Smooth muscle cell (in vitro differentiated cells): ENCODE data around the gene ACBD6. TPM values are rescaled to one million over a fixed set of nuclear protein-coding genes. Genes with fewer than 3 reads are reported as not detected.

Experiments used
- DNase-seq: peaks from one replicate; lab custom pipeline; 2025; ENCODE audit not compliant: unreplicated experiment; lab: John Stamatoyannopoulos, UW
- H2AFZ ChIP-seq: fragments of 200-600 bp; sonication (generic); 2 replicates; pipeline ENCODE4 v1.6.0; 2016; ENCODE audit warnings: antibody characterized with exemption, low read depth, mild to moderate bottlenecking
- H3F3A ChIP-seq: fragments of 200-600 bp; sonication (generic); 2 replicates; pipeline ENCODE4 v1.6.0; 2017; ENCODE audit warnings: antibody characterized with exemption, low read depth
- H3K27ac ChIP-seq: fragments of 200-600 bp; sonication (generic); 2 replicates; pipeline ENCODE4 v1.5.1; 2016; ENCODE audit warnings: low read depth, mild to moderate bottlenecking
- H3K27me3 ChIP-seq: fragments of 200-600 bp; sonication (generic); 2 replicates; pipeline ENCODE4 v1.6.1; 2016; ENCODE audit warnings: low read depth, mild to moderate bottlenecking
- H3K36me3 ChIP-seq: fragments of 200-600 bp; sonication (generic); 2 replicates; pipeline ENCODE4 v1.5.1; 2016; ENCODE audit warnings: low read depth
- H3K4me1 ChIP-seq: fragments of 200-600 bp; sonication (generic); 2 replicates; pipeline ENCODE4 v1.5.1; 2016; ENCODE audit warnings: low read depth
- H3K4me2 ChIP-seq: fragments of 200-600 bp; sonication (generic); 2 replicates; pipeline ENCODE4 v1.6.0; 2016; ENCODE audit warnings: mild to moderate bottlenecking
- H3K4me3 ChIP-seq: fragments of 200-600 bp; sonication (generic); 2 replicates; pipeline ENCODE4 v1.5.1; 2016; ENCODE audit warnings: mild to moderate bottlenecking
- H3K79me2 ChIP-seq: fragments of 200-600 bp; sonication (generic); 2 replicates; pipeline ENCODE4 v1.6.0; 2016; ENCODE audit warnings: low read depth, mild to moderate bottlenecking
- H3K9ac ChIP-seq: fragments of 200-600 bp; sonication (generic); 2 replicates; pipeline ENCODE4 v1.6.0; 2016; ENCODE audit warnings: low read depth
- H3K9me3 ChIP-seq: fragments of 200-600 bp; sonication (generic); replicated peaks from 2 replicates; pipeline ENCODE4 v1.5.1; 2016; ENCODE audit warnings: low read depth
- H4K20me1 ChIP-seq: fragments of 200-600 bp; sonication (generic); 2 replicates; pipeline ENCODE4 v1.6.0; 2016; ENCODE audit warnings: low read depth
- WGBS: methylation state at CpG from one replicate; pipeline ENCODE4 v1.1.7; 2016; ENCODE audit warnings: low lambda C conversion rate; 5-methylcytosine and 5-hydroxymethylcytosine counted together
- polyA plus RNA-seq: library from polyadenylated mRNA; unstranded; fragments of >200 nt; fragmentation: Nextera tagmentation; extraction: Ambion mirVana; gene quantifications from 2 replicates; pipeline ENCODE4 v1.2.1, GENCODE V29; 2016
- total RNA-seq: library from RNA; depleted of rRNA; stranded (reverse); fragments of >200 nt; gene quantifications from 2 replicates; pipeline ENCODE4 v1.2.3, GENCODE V29; 2014
- TF ChIP-seq, protein P1 (sequence below): fragments of 200-600 bp; sonication (generic); IDR thresholded peaks from 2 replicates; pipeline ENCODE4 v1.5.1; 2017; ENCODE audit warnings: borderline replicate concordance, mild to moderate bottlenecking, antibody characterized with exemption; ENCODE audit not compliant: insufficient read depth, poor library complexity, severe bottlenecking

Gene ACBD6
- total and polyA plus RNA-seq, 2 experiments from 2014 or later = 44.1 to 48.7 TPM

DNA sequence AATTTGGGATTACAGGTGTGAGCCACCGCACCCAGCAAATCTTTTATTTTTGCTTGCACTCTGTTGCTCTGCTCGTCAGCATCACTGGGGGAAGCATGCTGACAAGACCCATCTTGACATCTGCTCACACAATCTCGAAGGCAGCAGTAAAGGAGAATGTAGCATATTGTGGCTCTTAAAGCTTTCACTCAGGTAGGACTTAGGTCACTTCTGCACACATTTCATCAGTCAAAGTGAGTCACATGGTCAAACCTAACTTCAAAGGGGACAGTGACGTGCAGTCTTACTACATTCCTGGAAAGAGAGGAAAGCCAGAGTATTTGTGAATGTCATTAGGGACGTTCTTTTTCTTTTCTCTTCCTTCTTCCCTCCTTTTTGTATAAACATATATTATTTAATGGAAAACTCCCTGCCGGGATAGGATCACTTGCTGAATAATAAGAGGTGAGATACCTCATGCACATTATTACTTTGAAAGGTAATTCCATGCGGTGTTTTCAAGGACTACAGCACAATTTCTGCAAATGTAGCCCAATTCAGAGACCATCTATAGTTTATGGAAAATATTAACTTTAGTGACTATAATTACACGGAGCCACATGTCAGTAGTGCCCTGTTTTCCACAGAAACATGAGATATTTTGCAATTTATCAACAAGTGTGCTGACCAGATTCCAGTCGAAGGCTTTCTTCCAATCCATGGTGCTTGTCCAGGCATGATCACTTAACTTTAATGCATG, 19.3 kb upstream of the ACBD6 start:
- Histone ChIP-seq H3K9me3 (no peaks in the 10 kb centered on the region), H3F3A (no peaks in the 10 kb centered on the region), H2AFZ (no peak overlapping the region), H3K9ac (peak overlapping the region; percentile 31), H3K4me1 (peaks cover 1% of the 10 kb centered on the region), H3K4me2 (peak overlapping the region; percentile 49), H3K4me3 (no peak overlapping the region), H3K79me2 (no peaks in the 10 kb centered on the region), H3K27me3 (no peaks in the 10 kb centered on the region), H3K27ac (peak overlapping the region; percentile 84), H4K20me1 (no peaks in the 10 kb centered on the region), H3K36me3 (no peaks in the 10 kb centered on the region)
- TF ChIP-seq, protein P1, sequence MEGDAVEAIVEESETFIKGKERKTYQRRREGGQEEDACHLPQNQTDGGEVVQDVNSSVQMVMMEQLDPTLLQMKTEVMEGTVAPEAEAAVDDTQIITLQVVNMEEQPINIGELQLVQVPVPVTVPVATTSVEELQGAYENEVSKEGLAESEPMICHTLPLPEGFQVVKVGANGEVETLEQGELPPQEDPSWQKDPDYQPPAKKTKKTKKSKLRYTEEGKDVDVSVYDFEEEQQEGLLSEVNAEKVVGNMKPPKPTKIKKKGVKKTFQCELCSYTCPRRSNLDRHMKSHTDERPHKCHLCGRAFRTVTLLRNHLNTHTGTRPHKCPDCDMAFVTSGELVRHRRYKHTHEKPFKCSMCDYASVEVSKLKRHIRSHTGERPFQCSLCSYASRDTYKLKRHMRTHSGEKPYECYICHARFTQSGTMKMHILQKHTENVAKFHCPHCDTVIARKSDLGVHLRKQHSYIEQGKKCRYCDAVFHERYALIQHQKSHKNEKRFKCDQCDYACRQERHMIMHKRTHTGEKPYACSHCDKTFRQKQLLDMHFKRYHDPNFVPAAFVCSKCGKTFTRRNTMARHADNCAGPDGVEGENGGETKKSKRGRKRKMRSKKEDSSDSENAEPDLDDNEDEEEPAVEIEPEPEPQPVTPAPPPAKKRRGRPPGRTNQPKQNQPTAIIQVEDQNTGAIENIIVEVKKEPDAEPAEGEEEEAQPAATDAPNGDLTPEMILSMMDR = no peak
- no peak for DNase-seq
- WGBS = 49% methylated on average over 9 of the region's 9 CpGs

DNA sequence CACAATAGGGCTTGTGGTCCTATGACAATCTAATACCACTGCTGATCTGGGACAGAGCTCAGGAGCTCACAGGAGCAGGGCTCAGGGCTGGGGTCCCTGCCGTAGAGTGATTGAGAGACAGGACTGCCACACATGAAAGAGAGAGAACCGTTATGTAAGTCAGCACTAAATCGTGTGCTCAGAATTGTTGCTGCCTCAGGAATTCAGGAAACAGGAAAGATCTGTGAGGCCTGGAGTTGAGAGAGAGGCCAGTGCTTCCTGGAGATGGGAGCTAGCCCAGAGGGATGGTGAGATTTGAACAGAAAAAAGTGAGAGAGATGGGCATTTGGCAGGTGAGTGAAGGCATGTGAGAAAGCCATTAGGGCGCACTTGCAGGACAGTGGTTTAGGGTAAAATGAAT, 17.5 kb upstream of the ACBD6 start:
- H3K36me3 ChIP-seq = no peaks in the 10 kb centered on the region
- H3F3A ChIP-seq = no peaks in the 10 kb centered on the region
- H4K20me1 ChIP-seq = no peaks in the 10 kb centered on the region
- H3K9ac ChIP-seq = no peak overlapping the region
- no peak overlapping the region for H3K4me2 ChIP-seq
- H3K4me1 ChIP-seq = peaks cover 8% of the 10 kb centered on the region
- no peaks in the 10 kb centered on the region for H3K79me2 ChIP-seq
- no peaks in the 10 kb centered on the region for H3K9me3 ChIP-seq
- H3K27me3 ChIP-seq = no peaks in the 10 kb centered on the region
- H3K27ac ChIP-seq = no peak overlapping the region
- 48% methylated on average over 4 of the region's 4 CpGs for WGBS
- no peak for DNase-seq
- H2AFZ ChIP-seq = no peak overlapping the region
- TF ChIP-seq, protein P1 = no peak
- no peak overlapping the region for H3K4me3 ChIP-seq

DNA sequence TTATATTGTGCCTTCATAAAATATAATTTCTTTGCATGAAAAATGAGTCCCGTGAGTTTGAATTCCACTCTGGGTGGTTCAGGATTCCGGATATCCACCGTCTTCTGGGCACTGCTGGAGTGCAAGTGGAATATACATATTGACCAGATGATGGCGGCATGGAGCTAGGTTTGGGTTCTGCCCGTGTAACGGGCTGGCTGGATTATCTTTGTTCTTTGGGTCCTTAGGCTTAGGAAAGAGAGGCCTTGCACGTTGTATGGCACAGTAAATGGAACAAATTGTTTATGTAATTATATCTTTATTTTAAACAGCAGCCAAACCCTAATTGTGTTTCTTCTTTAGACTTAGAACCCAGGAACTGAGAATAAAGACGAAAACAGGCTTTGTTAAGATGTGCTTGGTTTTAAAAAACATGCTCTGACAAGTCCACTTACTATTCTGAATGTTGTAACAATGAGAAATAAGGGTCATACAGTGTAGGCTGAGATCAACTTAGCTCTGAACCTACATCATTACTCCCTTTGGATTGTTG, 13.5 kb upstream of the ACBD6 start:
- TF ChIP-seq, protein P1 = peak; percentile 77
- peak overlapping the region; percentile 38 for H3K4me2 ChIP-seq

More for the DNA sequence above, 13.5 kb upstream of the ACBD6 start:
- H4K20me1 ChIP-seq = no peaks in the 10 kb centered on the region
- no peaks in the 10 kb centered on the region for H3K36me3 ChIP-seq
- H3K4me1 ChIP-seq = peaks cover 8% of the 10 kb centered on the region
- H3K9ac ChIP-seq = no peak overlapping the region
- no peak for DNase-seq
- WGBS = 8% methylated on average over 8 of the region's 8 CpGs
- no peaks in the 10 kb centered on the region for H3K79me2 ChIP-seq
- H2AFZ ChIP-seq = peak overlapping the region; percentile 82
- H3F3A ChIP-seq = no peaks in the 10 kb centered on the region
- no peaks in the 10 kb centered on the region for H3K27me3 ChIP-seq
- peak overlapping the region; percentile 17 for H3K27ac ChIP-seq
- H3K9me3 ChIP-seq = no peaks in the 10 kb centered on the region
- no peak overlapping the region for H3K4me3 ChIP-seq
